HepG2 (cell line): ENCODE data around the gene BAIAP3. TPM values are rescaled to one million over a fixed set of nuclear protein-coding genes. Genes with fewer than 3 reads are reported as not detected.

ENCODE experiments used
- CAMTA2 ChIP-seq: sonication (generic); formaldehyde crosslinking; IDR thresholded peaks from 2 replicates; pipeline ENCODE4 v1.4.0; 2020; ENCODE audit warnings: mild to moderate bottlenecking, missing genetic modification reagents, borderline replicate concordance
- GABPB1 ChIP-seq: IDR thresholded peaks from 2 replicates; pipeline ENCODE4 v1.6.1; 2016; ENCODE audit warnings: mild to moderate bottlenecking, missing genetic modification reagents, moderate library complexity, missing compliant biosample characterization
- KAT8 ChIP-seq: IDR thresholded peaks from 2 replicates; pipeline ENCODE4 v1.6.1; 2016; ENCODE audit warnings: missing genetic modification reagents, missing compliant biosample characterization
- MAZ ChIP-seq, 2 experiments: sonication (generic) in 1 of 2; formaldehyde crosslinking in 1 of 2; IDR thresholded peaks; 2 replicates each; pipeline versions ENCODE4 v1.5.0 to v1.6.1; 2012 to 2020; ENCODE audit warnings: low read depth in 2 of 2, mild to moderate bottlenecking in 2 of 2, borderline replicate concordance in 1 of 2, improper control_type of control experiment in 1 of 2, low read length in 1 of 2, missing genetic modification reagents in 1 of 2, moderate library complexity in 1 of 2
- MYC ChIP-seq: sonication (generic); formaldehyde crosslinking; IDR thresholded peaks from 2 replicates; pipeline ENCODE4 v1.9.0; 2021; ENCODE audit warnings: missing genetic modification reagents, borderline replicate concordance
- NCOR1 ChIP-seq: fragments of 200-600 bp; sonication (generic); IDR thresholded peaks from 2 replicates; pipeline ENCODE4 v1.7.0; 2017; ENCODE audit warnings: antibody characterized with exemption, low read length, borderline replicate concordance
- PATZ1 ChIP-seq: sonication (generic); formaldehyde crosslinking; IDR thresholded peaks from 2 replicates; pipeline ENCODE4 v1.4.0; 2020; ENCODE audit warnings: missing genetic modification reagents
- THRA ChIP-seq: sonication (generic); formaldehyde crosslinking; IDR thresholded peaks from 2 replicates; pipeline ENCODE4 v1.4.0; 2020; ENCODE audit warnings: missing genetic modification reagents, borderline replicate concordance
- ZFX ChIP-seq: sonication (generic); formaldehyde crosslinking; IDR thresholded peaks from 2 replicates; pipeline ENCODE4 v1.4.0; 2020; ENCODE audit warnings: mild to moderate bottlenecking, low read depth, missing genetic modification reagents, moderate library complexity
- ZNF143 ChIP-seq: sonication (generic); formaldehyde crosslinking; IDR thresholded peaks from 2 replicates; pipeline ENCODE4 v1.4.0; 2020; ENCODE audit warnings: missing genetic modification reagents
- ZNF17 ChIP-seq: sonication (generic); formaldehyde crosslinking; IDR thresholded peaks from 2 replicates; pipeline ENCODE4 v1.5.0; 2020; ENCODE audit warnings: mild to moderate bottlenecking, missing genetic modification reagents
- ZNF639 ChIP-seq: conservative IDR thresholded peaks from 2 replicates; pipeline ENCODE4 v1.6.1; 2018; ENCODE audit warnings: missing genetic modification reagents
- polyA plus RNA-seq, 8 experiments: library from polyadenylated mRNA; depleted of rRNA in 3 of 8; stranded (reverse) in 7 of 8; unstranded in 1 of 8; fragments of >200 nt; fragmentation: Illumina TruSeq in 4 of 8; extraction: Trizol in 4 of 8; gene quantifications; 2 replicates each; pipeline versions ENCODE4 v1.2.1 to v1.2.3, GENCODE V29; 2011 to 2016; ENCODE audit warnings: low read depth in 4 of 8, missing spikeins in 1 of 8, mixed read lengths in 1 of 8; ENCODE audit not compliant: insufficient read depth in 1 of 8
- total RNA-seq, 5 experiments: library from RNA; depleted of rRNA; stranded (reverse); fragments of >200 nt; fragmentation: Illumina TruSeq; extraction: Trizol; gene quantifications; 2 replicates each; pipeline ENCODE4 v1.2.3, GENCODE V29; 2016; ENCODE audit warnings: low read depth in 1 of 5

Gene BAIAP3
- total and polyA plus RNA-seq, 2 of the 13 experiments (the other 11 are each of a cell fraction or from before 2014, with no cell fraction given): 3.2 to 5.7 TPM

DNA sequence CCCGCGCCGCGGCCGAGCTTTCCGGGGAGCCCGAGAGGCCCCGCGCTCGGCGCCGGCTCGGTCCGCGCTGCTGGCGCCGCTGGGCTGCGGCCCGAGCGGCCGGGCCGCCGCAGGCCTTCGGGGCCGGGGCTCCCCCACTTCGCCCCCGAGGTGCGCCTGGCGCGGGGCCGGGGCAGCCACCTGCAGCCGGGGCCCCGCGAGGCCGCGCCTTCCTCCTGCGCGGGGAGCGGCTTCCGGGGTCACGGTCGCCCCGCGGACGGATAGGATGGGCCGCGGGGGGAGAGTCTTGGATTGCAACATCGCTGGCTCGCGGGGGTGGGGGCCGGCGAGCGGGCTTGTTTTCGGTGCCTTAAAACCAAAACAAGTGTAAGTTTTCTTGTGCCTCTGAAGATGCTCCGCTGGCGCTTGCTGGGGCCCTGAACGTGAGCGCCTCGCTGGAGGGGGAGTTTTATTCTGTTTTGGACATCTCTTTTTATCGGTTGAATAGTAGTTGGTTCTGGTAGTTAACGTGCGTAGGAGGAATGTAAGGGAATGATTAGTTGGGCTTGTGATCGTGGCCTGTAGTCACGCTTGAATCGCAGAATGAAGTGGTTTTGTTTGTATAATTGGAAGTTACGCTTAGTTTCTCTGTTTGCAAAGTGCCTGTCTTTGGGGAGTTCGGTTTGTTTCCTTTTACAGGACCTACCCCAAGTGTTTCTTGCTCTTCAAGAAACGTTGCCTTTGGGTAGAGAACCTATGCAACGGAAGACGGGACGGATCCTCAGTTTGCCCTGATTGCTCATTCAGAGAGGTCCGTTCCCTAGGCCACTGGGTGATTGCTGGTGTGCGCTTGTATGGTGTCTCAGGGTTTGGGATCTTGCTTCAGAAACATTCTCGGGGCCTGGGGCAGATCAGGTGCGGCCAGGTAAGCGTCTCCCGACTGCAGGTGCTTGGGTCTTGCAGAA, 23.3 kb upstream of the BAIAP3 start (continued):
- TF ChIP-seq ZNF639 (CRISPR knock-in tag) (0 out of 2 replicates have a peak, but pooled peaks have one; percentile 42), MYC (CRISPR knock-in tag) (peak; percentile 17; the same call in 1 of the 2 replicates), MAZ (IDR thresholded peaks at IDR 0.05; ENCODE audit: borderline replicate concordance, low read depth, low read length) (no peak), MAZ (CRISPR knock-in tag; IDR thresholded peaks at IDR 0.05; ENCODE audit: low read depth) (peak; percentile 44; the same call in 1 of the 2 replicates), CAMTA2 (CRISPR knock-in tag) (no peak), PATZ1 (peak; percentile 95), NCOR1 (no peak), ZNF17 (CRISPR knock-in tag) (no peak), GABPB1 (CRISPR knock-in tag) (peak; percentile 78; the same call in 1 of the 2 replicates), ZFX (CRISPR knock-in tag) (0 out of 2 replicates have a peak, but pooled peaks have one; percentile 14), THRA (0 out of 2 replicates have a peak, but pooled peaks have one; percentile 26), KAT8 (CRISPR knock-in tag) (0 out of 2 replicates have a peak, but pooled peaks have one; percentile 12), ZNF143 (CRISPR knock-in tag) (0 out of 2 replicates have a peak, but pooled peaks have one; percentile 26)
